Mucosa of descending colon (tissue), 3 donors: Measurements from ENCODE around the gene RIN3. TPM values are rescaled to one million over a fixed set of nuclear protein-coding genes. Genes with fewer than 3 reads are reported as not detected.
A peak's percentile ranks its signal among the peaks of the same experiment; 100 is the strongest.

Experiments used
- ATAC-seq: fragments of 200-7000 bp; cut with Tn5 transposase; one replicate; pipeline ENCODE4 v1.9.1; 2020; ENCODE audit warnings: mild to moderate bottlenecking, moderate library complexity
- DNase-seq, 3 donors: peaks; one replicate each; pipeline ENCODE4 v3.0.0-alpha.2; 2020
- H3K36me3 ChIP-seq: fragments of 200-600 bp; one replicate; pipeline ENCODE4 v1.8.0; 2021; ENCODE audit warnings: low read depth, mild to moderate bottlenecking
- H3K4me1 ChIP-seq: fragments of 200-600 bp; one replicate; pipeline ENCODE4 v1.8.0; 2021; ENCODE audit warnings: low read depth, mild to moderate bottlenecking
- H3K4me3 ChIP-seq: fragments of 200-600 bp; one replicate; pipeline ENCODE4 v1.8.0; 2021; ENCODE audit warnings: mild to moderate bottlenecking
- H3K9me3 ChIP-seq: fragments of 200-600 bp; one replicate; pipeline ENCODE4 v1.8.0; 2021; ENCODE audit warnings: mild to moderate bottlenecking
- intact Hi-C, 2 donors: fragments of 100-400 bp; cut with DNase I in 1 of 2; cut with micrococcal nuclease in 1 of 2; formaldehyde crosslinking; loops; one replicate each; pipeline versions ENCODE4 v1.11.0 to v1.11.1; 2022; cut with DNase I, micrococcal nuclease
- total RNA-seq, 3 donors: library from RNA; stranded (reverse); fragmentation: NEBNext Ultra II Directional in 2 of 3; extraction: Animal tissue kit (Norgen Biotek cat#: 25700) in 2 of 3; gene quantifications; one replicate each; pipeline versions ENCODE4 v1.2.1 to v1.2.4, GENCODE V29; 2021 to 2023
- TF ChIP-seq, protein P1 (sequence below): fragments of 200-600 bp; IDR thresholded peaks from one replicate; pipeline ENCODE4 v1.8.0; 2022; ENCODE audit warnings: antibody characterized with exemption, mild to moderate bottlenecking
- donor health status: DM: no; HTN: no; CAD: no; lungs with moderate emphysema.
- donor health status: DM: no; HTN: no; CAD: no.
- donor health status: DM: no; HTN: yes; CAD: no.

Gene RIN3
- total RNA-seq, 3 donors from 2014 or later, result 26.2 to 51.0 (median 32.9) TPM

DNA sequence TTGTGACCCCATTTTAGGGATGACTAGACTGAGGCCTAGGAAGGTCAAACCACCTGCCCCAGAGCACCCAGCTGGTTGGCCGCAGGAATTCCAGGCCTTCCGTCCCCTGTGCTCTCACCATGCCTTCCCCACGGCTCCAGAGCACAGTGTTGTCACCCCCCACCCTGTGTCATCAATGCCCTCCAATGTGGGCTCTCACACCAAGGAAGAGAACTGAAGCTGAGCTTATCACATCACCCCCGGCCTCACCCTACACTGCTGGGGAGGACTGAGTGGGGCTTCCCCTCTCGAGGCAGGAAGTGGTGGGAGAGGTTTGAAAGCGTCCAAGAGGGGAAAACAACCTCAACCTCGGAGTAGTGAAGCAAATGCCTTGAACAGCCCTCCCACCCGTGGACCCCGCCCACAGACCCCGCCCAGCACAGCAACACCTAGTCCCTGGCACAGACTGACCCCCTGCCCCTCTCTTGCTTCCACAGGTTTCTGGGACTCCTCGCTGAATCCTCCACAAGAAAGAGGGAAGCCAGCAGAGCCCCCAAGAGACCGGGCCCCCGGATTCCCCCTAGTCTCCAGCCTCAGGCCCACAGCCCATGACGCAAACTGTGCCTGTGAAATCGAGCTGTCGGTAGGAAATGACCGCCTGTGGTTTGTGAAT is 137.7 kb downstream of the RIN3 start:
- no peak overlapping the region for H3K4me3 ChIP-seq
- DNase-seq (peak; percentile 30 to 79 (median 46)), ATAC-seq (peak; percentile 68)
- intact Hi-C loops, result no loop called here
- no peaks in the 10 kb centered on the region for H3K9me3 ChIP-seq
- TF ChIP-seq, protein P1, sequence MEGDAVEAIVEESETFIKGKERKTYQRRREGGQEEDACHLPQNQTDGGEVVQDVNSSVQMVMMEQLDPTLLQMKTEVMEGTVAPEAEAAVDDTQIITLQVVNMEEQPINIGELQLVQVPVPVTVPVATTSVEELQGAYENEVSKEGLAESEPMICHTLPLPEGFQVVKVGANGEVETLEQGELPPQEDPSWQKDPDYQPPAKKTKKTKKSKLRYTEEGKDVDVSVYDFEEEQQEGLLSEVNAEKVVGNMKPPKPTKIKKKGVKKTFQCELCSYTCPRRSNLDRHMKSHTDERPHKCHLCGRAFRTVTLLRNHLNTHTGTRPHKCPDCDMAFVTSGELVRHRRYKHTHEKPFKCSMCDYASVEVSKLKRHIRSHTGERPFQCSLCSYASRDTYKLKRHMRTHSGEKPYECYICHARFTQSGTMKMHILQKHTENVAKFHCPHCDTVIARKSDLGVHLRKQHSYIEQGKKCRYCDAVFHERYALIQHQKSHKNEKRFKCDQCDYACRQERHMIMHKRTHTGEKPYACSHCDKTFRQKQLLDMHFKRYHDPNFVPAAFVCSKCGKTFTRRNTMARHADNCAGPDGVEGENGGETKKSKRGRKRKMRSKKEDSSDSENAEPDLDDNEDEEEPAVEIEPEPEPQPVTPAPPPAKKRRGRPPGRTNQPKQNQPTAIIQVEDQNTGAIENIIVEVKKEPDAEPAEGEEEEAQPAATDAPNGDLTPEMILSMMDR, result no peak
- H3K4me1 ChIP-seq, result no peaks in the 10 kb centered on the region
- H3K36me3 ChIP-seq, result no peaks in the 10 kb centered on the region

DNA sequence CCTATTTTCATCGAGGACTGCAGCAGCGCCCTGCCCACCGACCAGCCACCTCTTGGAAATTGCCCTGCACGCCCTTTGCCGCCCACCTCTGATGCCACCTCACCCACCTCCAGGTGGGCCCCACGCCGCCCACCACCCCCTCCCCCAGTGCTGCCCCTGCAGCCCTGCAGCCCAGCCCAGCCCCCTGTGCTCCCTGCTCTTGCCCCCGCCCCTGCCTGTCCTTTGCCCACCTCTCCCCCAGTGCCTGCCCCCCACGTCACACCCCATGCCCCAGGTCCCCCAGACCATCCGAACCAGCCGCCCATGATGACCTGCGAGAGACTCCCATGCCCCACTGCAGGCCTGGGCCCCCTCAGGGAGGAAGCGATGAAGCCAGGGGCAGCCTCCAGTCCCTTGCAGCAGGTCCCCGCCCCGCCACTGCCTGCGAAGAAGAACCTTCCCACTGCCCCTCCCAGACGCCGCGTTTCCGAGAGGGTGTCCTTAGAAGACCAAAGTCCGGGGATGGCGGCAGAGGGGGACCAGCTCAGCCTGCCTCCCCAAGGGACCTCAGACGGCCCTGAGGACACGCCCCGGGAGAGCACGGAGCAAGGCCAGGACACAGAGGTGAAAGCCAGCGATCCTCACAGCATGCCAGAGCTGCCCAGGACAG is 138.3 kb downstream of the RIN3 start:
- no peaks in the 10 kb centered on the region for H3K9me3 ChIP-seq
- H3K36me3 ChIP-seq, result no peaks in the 10 kb centered on the region
- intact Hi-C loops, result no loop called here
- DNase-seq (peak; percentile 32 to 83 (median 51)), ATAC-seq (peak; percentile 31)
- no peaks in the 10 kb centered on the region for H3K4me1 ChIP-seq
- no peak overlapping the region for H3K4me3 ChIP-seq
- TF ChIP-seq, protein P1, result no peak

DNA sequence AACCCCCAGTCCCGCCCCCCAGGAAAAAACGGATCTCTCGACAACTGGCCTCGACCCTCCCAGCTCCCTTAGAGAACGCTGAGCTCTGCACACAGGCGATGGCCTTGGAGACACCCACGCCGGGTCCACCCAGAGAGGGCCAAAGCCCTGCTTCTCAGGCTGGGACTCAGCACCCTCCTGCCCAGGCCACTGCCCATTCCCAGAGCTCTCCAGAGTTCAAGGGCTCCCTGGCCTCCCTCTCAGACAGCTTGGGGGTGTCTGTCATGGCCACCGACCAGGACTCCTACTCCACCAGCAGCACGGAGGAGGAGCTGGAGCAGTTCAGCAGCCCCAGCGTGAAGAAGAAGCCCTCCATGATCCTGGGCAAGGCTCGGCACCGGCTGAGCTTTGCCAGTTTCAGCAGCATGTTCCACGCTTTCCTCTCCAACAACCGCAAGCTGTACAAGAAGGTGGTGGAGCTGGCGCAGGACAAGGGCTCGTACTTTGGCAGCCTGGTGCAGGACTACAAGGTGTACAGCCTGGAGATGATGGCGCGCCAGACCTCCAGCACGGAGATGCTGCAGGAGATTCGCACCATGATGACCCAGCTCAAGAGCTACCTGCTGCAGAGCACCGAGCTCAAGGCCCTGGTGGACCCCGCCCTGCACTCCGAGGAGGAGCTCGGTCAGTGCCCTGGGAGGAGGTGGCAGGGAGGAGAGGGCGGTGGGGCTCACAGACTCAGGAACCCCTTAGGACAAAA is 139.0 kb downstream of the RIN3 start:
- no peak overlapping the region for H3K4me3 ChIP-seq
- no peaks in the 10 kb centered on the region for H3K4me1 ChIP-seq
- ATAC-seq (no peak), DNase-seq (no peak)
- TF ChIP-seq, protein P1, result no peak
- H3K36me3 ChIP-seq, result no peaks in the 10 kb centered on the region
- no peaks in the 10 kb centered on the region for H3K9me3 ChIP-seq
- intact Hi-C loops, result no loop called here

DNA sequence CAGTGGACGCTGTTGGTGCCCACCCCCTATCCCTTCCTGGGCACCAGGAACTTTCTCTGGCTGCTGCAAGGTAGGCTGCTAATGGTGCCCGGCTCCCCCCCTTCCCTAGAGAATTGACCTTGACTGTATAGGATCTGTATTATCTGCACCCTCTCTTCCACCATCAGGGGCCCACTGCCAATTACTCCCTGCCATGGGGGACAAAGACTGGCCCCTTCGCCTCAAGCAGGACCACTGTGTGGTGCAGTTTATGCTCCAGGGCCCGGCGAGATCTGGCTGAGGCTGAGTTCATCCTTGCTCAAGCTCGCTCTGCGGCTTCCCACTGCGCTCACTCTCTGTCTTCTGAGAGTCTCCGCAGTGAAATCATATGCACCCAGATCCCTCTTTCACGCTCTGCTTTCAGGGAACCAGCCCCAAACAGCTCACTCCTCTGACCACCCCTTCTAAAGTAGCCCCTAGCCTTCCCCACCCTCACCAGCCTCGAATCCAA is 139.6 kb downstream of the RIN3 start:
- no peak for DNase-seq
- ATAC-seq, result no peak
- Histone ChIP-seq H3K36me3 (no peaks in the 10 kb centered on the region), H3K4me3 (no peak overlapping the region), H3K4me1 (no peaks in the 10 kb centered on the region), H3K9me3 (no peaks in the 10 kb centered on the region)
- TF ChIP-seq, protein P1, result no peak
- intact Hi-C loops, result no loop called here

DNA sequence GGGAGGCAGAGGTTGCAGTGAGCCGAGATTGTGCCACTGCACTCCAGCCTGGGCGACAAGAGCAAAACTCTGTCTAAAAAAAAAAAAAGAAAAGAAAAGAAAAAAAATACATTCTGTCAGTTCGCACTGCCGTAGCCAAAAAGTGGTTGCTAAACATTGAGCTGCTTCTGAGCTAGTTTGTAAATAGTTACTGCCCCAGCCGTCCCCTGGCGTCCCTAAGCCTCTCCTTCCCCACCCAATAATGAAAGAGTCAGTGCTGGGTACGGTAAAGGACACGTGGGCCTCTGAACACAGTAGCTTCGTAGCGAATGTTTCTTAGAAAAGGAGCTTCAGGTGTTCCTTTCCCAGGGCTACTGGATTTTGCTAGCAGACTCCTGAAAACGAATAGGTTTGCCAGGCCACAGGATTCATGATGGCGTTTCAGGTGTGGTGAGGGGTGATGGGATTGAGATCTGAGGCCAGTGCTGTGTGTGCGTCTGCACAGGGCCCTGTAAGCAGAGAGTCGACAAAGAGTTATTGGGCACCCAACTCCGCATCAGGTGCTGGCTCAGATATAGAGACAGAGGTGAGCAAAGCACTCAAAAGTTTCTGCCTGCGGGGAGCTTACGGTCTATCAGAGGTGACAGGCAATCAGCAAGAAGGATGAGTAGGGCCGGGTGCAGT is 140.8 kb downstream of the RIN3 start:
- TF ChIP-seq, protein P1, result no peak
- no peaks in the 10 kb centered on the region for H3K4me1 ChIP-seq
- no peaks in the 10 kb centered on the region for H3K9me3 ChIP-seq
- no peaks in the 10 kb centered on the region for H3K36me3 ChIP-seq
- intact Hi-C loops, result no loop called here
- no peak for DNase-seq
- no peak overlapping the region for H3K4me3 ChIP-seq
- no peak for ATAC-seq
